GOT3 (cell line): ENCODE measurements around the gene CSF1.

Experiments
- DNase-seq: peaks from one replicate; lab custom pipeline; 2025; ENCODE audit warnings: mixed read lengths; lab: John Stamatoyannopoulos, UW

Gene CSF1

DNA sequence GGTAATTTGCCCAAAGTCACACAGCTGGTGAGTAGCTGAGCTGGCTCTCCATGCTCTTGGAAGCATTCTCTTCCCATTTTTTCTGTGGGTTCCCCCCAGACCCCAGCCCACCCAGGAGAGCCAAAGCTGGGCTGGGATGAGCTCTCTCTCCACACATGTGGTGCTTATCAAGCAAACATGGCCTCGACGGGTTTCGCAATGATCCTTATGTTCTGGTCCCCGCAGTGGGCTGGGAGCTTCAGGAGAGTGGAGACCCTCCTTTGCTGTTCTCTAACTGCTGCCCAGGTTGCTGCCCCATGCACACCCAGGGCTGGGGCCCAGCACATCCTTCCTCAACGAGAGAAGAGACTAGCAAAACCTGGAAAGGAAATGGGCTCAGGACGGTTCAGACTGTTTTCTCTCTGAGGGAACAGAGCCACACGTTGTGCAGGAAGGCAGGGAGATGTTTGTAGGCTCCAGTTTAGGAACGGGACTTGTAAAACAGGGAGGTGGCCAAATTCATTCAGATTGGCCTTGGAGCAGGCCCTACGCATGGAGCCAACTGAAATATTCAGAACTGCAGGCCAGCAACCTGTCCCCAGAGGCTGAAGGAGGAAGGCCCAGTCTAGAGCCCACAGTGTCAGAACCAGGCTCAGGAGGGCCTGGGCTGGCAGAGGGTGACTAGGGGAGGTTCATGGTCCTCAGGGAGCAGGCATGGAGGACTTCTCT, 27.2 kb upstream of the CSF1 start:
- no peak for DNase-seq

DNA sequence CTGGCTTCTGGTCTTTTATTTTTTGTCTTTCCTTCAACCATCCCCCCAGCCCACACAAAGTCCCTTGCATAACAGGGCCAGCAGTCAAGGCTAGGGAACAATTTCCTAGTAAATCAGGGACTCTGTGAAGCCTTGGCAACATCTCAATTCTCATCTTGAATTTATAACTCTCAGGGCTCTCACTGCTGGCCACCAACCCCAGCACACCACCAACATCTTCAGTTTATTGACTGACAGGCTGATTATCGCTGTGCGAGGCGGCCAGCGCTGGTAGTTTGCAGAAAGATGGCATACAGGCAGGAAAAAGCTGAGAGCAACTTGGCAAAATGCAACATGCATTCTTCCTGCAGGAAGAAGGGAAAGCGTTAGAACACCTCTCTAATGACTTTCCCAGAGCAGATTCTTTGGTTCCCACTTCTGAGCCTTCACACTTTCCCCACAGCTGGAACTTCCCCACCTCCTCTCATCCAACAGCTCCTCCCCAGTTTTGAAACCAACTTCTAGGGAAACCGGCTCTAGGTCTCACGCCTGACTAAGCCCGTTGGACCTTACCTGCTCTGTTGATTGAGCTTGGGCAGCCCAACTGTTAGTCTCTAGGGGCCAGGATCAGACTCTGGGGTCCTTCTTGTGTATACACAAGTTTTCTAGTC, 26.3 kb upstream of the CSF1 start:
- DNase-seq = no peak

DNA sequence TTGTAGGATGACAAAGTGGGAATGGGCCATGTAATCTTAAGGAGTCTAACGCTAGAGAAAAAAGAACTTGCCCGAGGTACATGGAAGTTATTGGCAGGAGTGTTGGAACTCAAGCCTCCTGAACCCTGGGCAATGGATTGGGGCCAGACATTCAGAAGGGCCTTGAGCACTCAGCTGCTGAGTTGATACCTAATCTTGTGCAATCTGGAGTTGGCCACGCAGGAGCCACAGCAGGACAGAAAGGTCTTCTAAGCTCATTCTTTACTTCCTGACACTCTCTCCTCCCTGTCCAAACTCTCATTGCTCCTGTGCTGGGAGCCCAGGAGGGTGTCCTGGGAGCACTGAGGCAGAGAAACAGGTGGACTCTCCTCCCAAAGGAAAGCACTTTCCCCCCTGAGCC, 25.1 kb upstream of the CSF1 start:
- DNase-seq = no peak

DNA sequence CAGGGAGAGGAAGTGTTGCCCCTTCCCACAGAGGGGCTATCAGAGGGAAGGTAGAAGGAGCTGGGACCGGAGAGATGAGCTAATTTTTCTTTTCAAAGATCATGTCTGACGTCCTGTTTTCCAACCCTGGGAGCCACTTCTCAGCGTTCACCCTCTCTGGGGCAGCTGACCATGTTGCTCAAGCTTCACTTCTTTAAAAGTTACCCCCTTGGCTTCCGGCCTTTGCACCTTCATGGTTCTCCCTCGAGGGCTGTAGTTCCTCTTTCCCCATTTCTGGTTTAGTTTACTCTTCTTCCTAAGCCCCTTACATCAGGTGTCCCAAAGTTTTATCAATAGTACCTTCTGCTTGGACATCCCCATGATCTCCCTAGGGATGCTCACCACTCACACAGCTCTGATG, 23.8 kb upstream of the CSF1 start:
- DNase-seq = no peak

DNA sequence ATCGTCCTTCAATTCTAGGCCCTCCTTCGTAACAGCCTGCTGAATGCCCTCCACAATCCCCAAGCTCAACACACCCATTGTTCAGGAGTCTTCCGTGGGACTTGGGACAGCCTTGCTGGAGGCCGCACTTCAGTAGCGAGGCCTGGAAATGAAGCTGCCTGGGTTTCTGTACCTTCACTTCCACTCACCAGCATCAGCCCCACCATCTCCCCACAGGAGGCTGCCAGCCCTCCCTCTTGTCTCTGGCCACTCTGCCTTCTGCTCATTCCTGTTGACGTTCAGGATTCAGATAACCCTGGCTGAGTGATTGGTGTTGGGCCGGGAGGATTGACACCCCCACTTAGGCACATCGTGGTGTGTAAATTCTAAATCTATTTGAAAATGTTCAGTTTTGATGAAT, 23.4 kb upstream of the CSF1 start:
- DNase-seq = no peak

DNA sequence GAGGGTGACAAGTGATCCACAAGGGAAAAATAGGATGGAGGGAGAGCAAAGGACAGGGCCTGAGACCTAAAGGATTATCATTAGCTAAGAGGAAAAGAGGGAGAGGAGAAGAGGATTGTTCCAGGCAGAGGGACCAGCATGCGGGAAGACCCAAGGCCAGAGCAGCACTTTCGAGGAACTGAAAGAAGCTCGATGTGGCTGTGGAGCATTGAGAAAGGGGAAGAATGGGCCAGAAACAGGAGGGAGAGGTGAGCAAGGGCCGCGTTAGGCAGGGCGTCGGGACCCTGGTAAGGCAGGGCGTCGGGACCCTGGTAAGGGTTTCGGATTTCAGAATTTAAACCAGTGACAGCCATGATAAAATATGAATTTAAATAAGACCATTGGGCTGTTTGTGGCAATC, 22.8 kb upstream of the CSF1 start:
- DNase-seq = no peak

DNA sequence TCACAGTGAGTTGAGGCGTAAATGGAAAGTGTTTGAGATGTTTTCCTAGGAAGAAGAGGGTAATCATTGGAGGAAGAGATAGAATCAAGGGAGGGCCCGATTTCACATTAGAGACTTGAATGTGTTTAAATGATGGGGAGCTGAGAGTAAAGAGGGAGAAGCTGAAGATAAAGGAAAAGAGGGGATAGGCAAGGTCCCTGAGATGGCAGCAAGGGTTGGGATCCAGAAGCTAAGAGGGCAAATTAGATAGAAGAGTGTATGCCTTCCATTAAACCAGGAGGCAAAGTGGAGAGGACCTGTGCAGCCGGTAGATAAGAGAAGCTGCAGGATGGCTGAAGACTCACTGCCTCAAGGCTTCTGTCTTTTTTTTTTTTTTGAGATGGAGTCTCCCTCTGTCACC, 21.6 kb upstream of the CSF1 start:
- DNase-seq = no peak

DNA sequence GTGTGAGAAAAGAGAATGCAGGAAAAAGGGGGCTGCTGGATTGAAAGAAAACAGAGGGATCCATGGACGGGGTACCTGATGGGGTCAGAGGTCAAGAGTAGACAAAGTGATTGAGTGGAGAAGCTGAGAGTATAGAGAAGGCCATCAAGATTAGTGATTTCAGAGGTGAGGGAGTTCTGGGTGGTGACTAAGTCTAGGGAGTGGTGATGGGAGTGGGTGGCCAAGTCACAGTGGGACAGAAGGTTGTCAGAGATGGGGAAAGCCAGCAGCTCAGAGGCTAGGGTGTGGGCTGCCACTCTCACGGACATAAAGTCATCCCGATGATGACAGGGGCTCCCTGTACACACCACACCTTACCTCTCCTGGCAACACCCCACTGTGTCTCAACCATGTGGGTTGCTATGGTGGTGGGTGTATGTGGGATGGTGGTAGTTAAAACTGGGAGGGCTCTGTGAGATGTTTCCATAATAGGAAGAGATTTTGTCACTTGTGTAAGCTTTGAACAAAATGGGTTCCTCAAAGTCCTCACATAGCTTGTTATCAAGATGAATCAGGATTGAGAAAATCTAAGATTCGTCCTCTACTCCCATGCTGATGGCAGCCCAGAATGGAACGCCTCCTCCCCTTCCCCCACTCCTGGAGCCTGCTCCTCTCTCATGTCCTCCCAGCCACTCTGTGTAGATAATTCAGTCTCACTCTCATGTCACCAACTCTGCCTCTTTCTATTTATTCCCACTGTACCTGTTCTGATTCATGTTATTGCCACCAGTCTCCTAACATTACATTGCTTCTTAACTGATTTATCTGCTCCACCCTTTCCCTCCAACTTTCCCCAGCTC, 20.3 kb upstream of the CSF1 start:
- no peak for DNase-seq

DNA sequence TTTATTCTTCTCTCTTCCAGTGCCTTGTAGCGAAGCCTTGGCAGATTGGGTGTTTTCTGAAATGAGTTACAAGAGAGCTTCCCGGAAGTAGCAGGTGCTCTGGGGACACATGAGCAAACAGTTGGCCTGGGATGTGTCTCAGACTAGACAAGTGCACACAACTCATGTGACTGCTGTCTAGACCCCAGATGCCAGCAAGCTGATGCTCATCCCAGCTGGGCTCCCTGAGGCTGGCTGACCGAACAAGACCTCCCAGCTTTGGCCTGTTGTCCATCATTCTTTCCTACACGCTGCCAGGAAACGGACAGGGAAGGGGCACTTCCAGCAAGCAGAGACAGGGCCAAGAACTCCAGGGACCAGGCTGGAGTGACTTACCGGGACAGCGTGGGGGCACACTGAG, 18.7 kb upstream of the CSF1 start:
- DNase-seq = no peak

DNA sequence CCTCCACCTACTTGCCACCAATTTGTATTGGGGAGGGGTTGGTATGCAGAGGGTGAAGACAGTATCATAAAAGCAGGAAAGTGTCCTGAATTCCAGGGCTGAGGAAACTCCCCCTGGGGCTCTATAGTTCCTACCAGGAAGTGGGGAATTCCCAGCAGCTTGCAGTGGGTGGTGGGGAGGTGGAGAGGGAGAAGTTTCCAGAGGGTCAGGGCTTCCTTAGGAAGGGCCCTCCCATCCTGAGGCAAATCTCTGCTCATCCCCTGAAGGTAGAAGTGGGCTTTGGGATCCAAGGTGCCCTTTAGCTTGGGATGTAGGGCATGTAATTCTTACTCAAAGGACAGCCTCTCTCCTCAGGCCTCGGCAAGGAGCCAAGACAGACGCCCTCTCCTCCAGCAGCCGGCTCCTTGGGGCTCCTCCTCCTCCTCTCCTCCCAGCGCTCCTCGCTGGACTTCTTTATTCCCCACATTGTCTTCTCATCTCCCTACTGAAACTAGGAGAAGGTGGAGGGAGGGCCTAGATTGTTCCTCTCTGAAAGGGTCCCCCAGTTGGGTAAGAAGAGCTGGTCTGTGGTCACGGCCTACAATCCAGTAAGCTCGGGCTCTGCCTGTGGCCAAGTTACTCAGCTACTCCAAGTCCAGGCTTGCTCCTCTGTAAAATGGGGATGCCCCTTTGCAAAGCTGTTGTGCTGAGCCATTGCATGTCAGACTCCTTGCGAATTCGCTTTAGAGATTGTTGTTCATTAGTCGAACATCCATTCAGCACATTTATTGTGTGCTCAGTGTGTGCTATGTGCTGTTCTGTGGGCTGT, 17.9 kb upstream of the CSF1 start:
- no peak for DNase-seq

DNA sequence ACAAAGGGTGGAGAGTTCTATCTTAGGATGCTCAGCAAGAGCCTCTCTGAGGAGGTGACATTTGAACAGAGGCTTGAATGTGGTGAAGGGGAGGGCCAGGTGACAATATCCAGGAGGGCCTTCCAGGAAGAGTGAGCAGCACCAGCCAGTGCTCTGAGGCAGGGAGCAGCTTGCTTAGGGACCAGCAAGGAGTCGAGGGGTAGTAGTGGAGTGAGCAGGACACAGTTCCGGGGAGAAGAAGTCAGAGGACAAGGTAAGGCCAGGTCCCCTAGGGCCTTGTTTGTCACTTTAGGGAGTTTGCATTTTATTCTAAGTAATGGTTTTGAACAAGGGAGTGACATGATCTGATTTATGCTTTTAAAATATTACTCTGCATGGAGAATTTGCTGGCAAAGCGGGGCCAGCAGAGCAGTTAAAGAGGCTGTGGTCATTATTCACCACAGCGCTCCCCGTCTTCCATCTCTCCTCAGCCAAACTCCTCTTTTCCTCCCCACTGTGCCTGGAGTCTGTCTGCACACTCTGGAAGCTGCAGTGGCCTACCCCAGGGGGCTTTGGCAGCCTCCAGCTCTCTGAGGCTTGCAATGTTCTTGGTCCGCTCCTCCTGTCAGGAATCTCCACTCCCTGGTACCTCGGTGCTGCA, 17.0 kb upstream of the CSF1 start:
- DNase-seq = no peak

DNA sequence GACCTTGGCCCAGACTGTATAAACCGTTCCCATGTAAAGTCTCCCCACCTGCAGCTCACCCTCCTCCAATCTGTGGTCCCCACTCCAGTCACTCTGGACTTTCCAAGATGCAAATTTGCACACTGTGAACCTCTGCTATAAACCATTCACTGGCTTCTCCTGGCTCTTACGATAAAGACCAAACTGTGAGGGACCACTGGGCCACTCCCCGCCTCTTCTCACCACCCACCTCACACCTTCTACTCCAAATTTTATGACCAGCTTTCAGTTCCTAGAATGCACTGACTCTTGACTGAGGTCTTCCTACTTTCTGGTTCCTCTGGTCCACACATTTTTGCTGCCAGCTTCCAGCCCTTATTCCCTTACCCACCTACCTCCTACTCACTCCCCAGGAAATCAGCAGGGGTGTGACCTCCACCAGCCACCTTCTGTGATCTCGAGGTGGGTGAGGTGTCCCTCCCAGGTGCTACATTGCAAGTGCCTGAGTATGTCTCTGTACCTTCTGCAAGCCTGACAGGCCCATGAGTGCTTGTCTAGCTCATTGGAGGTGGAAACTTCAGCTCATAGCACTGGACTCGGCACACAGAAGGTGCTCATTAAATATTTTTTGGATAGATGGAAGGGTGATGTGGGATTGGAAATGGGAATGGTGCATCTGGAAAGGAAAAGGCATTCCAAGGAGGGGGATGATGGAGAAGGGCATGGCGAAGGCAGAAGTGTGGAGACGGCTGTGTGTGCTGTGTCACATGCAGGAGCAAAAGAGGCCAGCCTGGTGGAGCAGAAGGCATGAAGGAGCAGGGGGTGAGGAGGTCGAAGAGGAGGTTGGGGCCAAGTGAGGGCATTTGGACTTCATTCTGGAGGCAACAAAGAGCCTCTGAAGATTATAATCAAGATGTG, 15.6 kb upstream of the CSF1 start:
- DNase-seq = no peak

DNA sequence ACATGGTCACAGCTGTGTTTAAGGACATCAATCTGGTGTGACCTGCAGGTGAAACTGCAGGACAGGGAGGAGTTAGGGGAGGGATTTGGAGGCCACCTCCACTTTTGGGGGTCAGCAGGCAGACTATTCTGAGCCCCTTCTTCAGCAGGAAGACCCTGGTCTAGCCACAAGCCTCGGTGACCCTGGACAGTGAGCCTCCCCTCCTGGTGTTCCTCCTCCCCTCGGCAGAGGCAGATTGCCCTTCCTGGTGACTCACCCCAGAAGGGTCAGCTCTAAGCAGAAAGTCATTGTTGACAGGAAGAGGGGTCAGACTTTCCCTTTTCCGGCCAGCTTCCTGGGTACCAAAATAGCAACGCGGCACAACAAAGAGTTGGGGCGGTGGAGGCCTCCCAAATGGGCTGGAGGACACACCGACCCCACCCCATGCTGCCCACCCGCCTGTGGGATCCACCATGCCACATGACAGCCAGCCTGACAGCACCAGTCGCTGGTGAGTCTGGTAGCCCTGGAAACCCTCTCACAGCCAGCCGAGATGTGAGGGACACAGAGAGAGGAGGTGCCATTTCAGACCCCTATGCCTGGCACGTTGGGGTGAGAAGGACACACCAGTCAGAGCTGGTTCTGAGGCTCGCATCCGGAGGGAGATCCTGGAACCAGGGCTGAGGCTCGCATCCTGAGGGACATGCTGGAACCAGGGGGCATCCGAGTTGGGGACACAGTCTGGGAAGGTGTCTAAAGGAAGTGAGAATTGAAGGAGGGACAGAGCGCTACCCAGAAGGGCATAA, 14.7 kb upstream of the CSF1 start:
- DNase-seq = no peak

DNA sequence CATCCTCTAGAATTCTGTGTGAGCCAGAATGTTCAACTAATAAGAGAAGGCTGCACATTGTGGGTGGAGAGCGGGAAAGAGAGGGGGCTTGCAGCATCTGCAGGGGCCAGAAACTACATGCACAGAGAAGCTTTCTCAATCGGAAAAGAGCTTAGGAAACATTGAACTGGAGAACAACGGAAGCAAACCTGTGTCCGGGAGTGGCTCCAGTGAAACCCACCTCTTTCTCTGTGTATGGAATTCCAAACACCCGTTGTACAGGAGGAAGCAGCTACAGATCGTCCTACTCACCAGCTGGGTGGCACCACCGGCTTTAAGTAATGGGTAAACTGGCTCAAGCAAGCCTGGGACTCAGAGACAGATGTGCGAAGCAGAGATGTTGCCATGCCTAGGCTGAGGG, 14.0 kb upstream of the CSF1 start:
- DNase-seq = no peak

DNA sequence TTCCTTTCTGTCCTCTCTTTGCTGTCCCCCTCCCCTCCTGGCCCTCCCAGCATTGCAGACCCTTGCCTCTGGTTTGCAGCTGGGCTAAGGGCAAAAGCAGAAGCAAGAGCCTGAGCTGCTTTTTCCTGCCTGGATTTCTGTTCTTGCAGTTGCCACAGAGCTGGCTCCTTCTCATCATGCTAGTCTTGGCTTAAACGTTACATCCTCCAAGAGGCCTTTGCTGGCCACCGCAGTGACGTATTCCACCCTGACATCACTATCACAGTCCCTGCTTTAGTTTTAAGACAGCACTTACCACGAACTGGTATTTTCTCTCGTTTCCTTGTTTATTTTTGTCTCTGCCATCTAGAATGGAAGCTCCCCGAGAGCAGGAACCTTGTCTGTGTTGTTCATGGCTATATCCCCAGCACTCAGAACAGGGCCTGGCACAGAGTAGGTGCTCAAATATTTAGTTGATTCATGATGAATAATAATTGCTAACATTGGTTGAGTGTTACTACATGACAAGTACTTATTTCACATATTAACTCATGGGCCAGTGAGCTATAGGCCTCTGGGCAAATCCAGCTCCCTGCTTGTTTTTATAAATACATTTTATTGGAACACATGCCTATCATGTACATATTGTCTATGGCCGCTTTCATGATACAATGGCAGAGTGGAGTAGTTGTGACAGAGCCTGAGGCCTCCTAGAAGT, 13.2 kb upstream of the CSF1 start:
- DNase-seq = no peak

DNA sequence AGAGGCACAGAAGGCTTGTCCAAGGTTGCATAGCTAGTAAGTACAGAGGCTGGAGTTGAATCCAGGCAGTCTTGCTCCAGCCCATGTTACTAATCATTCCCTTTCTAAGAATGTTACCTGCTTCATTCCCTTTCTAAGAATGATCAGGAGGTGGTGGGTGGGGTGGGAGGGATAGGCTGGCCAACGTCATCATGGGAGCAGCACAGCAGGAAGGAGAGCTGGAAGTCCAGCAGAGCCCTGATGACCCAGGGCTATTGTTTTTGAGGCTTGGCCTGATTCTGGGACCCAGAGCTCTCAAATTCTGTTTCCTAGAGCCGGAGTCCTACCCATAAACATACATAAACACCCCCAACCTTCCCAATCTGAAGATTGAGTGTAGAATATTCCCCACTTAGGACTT, 11.8 kb upstream of the CSF1 start:
- DNase-seq = no peak

DNA sequence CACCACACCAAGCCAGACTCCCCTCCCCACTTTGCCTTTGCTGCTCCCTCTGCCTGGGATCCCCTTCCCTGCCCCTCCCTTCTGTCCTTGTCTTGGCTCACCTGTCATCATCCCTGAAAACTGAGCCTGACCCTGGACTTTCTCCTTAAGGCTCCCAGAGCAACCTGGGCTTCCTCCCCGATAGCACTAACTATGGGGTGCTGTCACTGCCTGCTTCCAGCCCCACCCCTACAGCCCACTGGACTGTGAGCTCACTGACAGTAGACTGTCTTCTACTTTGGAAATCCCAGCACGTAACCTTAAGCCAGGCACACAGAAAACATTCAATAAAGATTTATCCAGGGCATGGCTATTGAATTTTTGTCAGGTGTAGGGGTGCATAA, 9.5 kb upstream of the CSF1 start:
- no peak for DNase-seq

DNA sequence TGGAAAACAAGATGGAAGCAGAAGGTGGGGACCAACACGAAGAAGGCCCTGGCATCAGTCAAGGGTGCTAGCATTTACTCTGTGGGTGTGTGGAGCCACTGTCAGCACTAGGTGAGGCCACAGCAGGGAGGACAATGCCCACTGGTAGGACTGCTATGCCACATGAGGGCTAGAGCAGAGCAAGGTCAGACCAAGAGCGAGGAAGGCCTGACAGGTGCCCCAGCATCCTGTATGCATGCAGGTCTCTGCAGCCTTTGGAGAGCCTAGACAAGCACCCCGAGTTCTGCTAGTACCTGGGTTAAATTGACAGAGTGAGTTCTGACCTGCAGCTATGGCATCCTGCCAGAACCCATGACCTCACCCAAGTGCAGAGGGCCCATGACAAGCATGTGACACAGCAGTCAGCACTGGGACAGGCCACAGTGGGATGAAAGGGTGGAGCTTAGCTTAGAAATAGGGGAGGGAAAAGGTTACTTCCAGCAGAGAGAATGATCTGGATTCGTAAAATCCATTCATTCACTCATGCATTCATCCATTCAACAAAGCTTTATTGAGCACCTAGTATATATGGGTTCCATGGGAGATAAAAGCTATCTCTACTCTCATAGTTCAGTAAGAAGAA, 9.0 kb upstream of the CSF1 start:
- no peak for DNase-seq
